Transverse colon (tissue), 4 donors: ENCODE measurements around the gene PTP4A2. TPM values are rescaled to one million over a fixed set of nuclear protein-coding genes. Genes with fewer than 3 reads are reported as not detected.

Experiments
- DNase-seq: peaks from one replicate; pipeline ENCODE4 v3.0.0-alpha.2; 2019
- H3K27ac ChIP-seq, 4 donors: fragments of 200-600 bp; sonication (generic); 2 replicates each; pipeline ENCODE4 v1.5.1; 2016 to 2018; ENCODE audit warnings: inconsistent platforms in 4 of 4
- H3K27me3 ChIP-seq: fragments of 200-600 bp; sonication (generic); 2 replicates; pipeline ENCODE4 v1.5.1; 2017; ENCODE audit warnings: inconsistent platforms
- H3K36me3 ChIP-seq, 4 donors: fragments of 200-600 bp; sonication (generic); 2 replicates each; pipeline ENCODE4 v1.5.1; 2017 to 2019; ENCODE audit warnings: inconsistent platforms in 4 of 4
- H3K4me1 ChIP-seq, 4 donors: fragments of 200-600 bp; sonication (generic); 2 replicates each; pipeline ENCODE4 v1.5.1; 2017 to 2020; ENCODE audit warnings: inconsistent platforms in 4 of 4
- H3K4me3 ChIP-seq, 4 donors: fragments of 200-600 bp; sonication (generic); 1 replicate in 1 of 4; 2 replicates in 3 of 4; pipeline versions ENCODE4 v1.5.1 to v1.6.1; 2017 to 2019; ENCODE audit warnings: inconsistent platforms in 4 of 4
- H3K9me3 ChIP-seq, 2 donors: fragments of 200-600 bp; sonication (generic); 2 replicates each; pipeline ENCODE4 v1.5.1; 2017 to 2019; ENCODE audit warnings: inconsistent platforms in 2 of 2
- CTCF ChIP-seq, 5 experiments: fragments of 200-600 bp in 3 of 5; fragments of 450-650 bp in 2 of 5; sonication (generic) in 3 of 5; IDR thresholded peaks; 1 replicate in 2 of 5; 2 replicates in 3 of 5; pipeline ENCODE4 v1.5.1; 2016 to 2017; ENCODE audit warnings: antibody characterized with exemption in 5 of 5, inconsistent platforms in 3 of 5, mild to moderate bottlenecking in 2 of 5, moderate library complexity in 1 of 5
- EP300 ChIP-seq: sonication (generic); formaldehyde crosslinking; IDR thresholded peaks from one replicate; pipeline ENCODE4 v1.6.1; 2017; ENCODE audit warnings: antibody characterized with exemption, low read depth
- POLR2A ChIP-seq: fragments of 450-650 bp; IDR thresholded peaks from one replicate; pipeline ENCODE4 v1.6.1; 2016; ENCODE audit warnings: antibody characterized with exemption, mild to moderate bottlenecking, moderate library complexity
- POLR2AphosphoS5 ChIP-seq, 3 donors: sonication (generic); formaldehyde crosslinking; IDR thresholded peaks; one replicate each; pipeline ENCODE4 v1.6.1; 2016; ENCODE audit warnings: antibody characterized with exemption in 3 of 3
- WGBS, 2 donors: methylation state at CpG; one replicate each; pipeline ENCODE4 v1.1.5; 2018; ENCODE audit warnings: low coverage in 1 of 2; 5-methylcytosine and 5-hydroxymethylcytosine counted together
- in situ Hi-C, 4 donors: fragments of 200-750 bp; cut with MboI; loops; one replicate each; pipeline versions ENCODE4 v1.15.0 to v1.15.1; 2017; ENCODE audit warnings: low sequenced_read_pairs in 3 of 4, low pct_ligation_motif_present in 1 of 4, low pct_unique_long_range_greater_than_20kb in 1 of 4
- intact Hi-C: fragments of 100-400 bp; cut with DNase I; formaldehyde crosslinking; loops from one replicate; pipeline ENCODE4 v1.15.1; 2023; ENCODE audit warnings: low total_unique reads
- total RNA-seq, 4 donors: library from RNA; depleted of rRNA; stranded (reverse); fragments of >200 nt; gene quantifications; one replicate each; pipeline ENCODE4 v1.1.0, GENCODE V29; 2016

Gene PTP4A2
- total RNA-seq, 4 donors from 2014 or later = 58.9 to 251 (median 195) TPM

GRCh38 chr1:31891280-31891679, 46.9 kb downstream of the PTP4A2 start:
- WGBS, 2 donors = 73 to 85% methylated on average over 3 of the region's 3 CpGs
- H3K27ac ChIP-seq = no peak overlapping the region
- no peaks in the 10 kb centered on the region for H3K36me3 ChIP-seq
- no peak for TF ChIP-seq CTCF (IDR thresholded peaks at IDR 0.05)
- no peak for TF ChIP-seq POLR2AphosphoS5 (IDR thresholded peaks at IDR 0.05)
- TF ChIP-seq POLR2A = no peak
- TF ChIP-seq EP300 = no peak
- H3K4me1 ChIP-seq = peaks cover 0 to 11% (median 0%) of the 10 kb centered on the region in 4 donors
- H3K9me3 ChIP-seq = no peaks in the 10 kb centered on the region
- DNase-seq = no peak
- H3K4me3 ChIP-seq = no peak overlapping the region
- intact Hi-C loops (no loop called here), in situ Hi-C loops (no loop called here)
- no peaks in the 10 kb centered on the region for H3K27me3 ChIP-seq

GRCh38 chr1:31888291-31888690, 49.9 kb downstream of the PTP4A2 start:
- no peak for DNase-seq
- Histone ChIP-seq H3K4me1 (peaks cover 0 to 11% (median 0%) of the 10 kb centered on the region in 4 donors), H3K36me3 (no peaks in the 10 kb centered on the region), H3K9me3 (no peaks in the 10 kb centered on the region), H3K27ac (no peak overlapping the region), H3K27me3 (no peaks in the 10 kb centered on the region), H3K4me3 (no peak overlapping the region)
- no peak for TF ChIP-seq POLR2AphosphoS5 (IDR thresholded peaks at IDR 0.05)
- TF ChIP-seq EP300 = no peak
- TF ChIP-seq CTCF (IDR thresholded peaks at IDR 0.05) = no peak
- no peak for TF ChIP-seq POLR2A
- intact Hi-C loops (no loop called here), in situ Hi-C loops (no loop called here)
- WGBS, 2 donors = 92% methylated on average over 3 to 7 of the region's 7 CpGs

DNA sequence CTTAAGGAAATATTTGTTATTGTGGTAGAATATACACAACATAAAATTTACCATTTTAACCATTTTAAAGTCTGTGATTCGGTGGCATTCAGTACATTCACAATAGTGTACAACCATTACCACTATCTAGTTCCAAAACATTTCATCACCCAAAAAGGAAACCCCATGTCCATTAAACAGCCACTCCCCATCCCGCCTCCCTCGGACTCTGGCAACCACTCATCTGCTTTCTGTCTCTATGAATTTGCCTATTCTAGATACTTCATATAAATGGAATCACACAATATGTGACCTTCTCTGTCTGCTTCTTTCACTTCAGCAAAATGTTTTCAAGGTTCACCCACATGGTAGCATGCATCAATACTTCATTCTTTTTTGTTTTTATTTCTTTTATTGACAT, 51.3 kb downstream of the PTP4A2 start:
- H3K9me3 ChIP-seq = no peaks in the 10 kb centered on the region
- TF ChIP-seq EP300 (no peak), POLR2A (no peak), CTCF (IDR thresholded peaks at IDR 0.05) (no peak), POLR2AphosphoS5 (IDR thresholded peaks at IDR 0.05) (no peak)
- 66 to 75% methylated on average over 3 of the region's 3 CpGs for WGBS, 2 donors
- intact Hi-C loops (no loop called here), in situ Hi-C loops (no loop called here)
- no peak for DNase-seq
- no peak overlapping the region for H3K4me3 ChIP-seq
- peaks cover 0 to 11% (median 0%) of the 10 kb centered on the region in 4 donors for H3K4me1 ChIP-seq
- no peaks in the 10 kb centered on the region for H3K27me3 ChIP-seq
- no peak overlapping the region for H3K27ac ChIP-seq
- H3K36me3 ChIP-seq = no peaks in the 10 kb centered on the region

DNA sequence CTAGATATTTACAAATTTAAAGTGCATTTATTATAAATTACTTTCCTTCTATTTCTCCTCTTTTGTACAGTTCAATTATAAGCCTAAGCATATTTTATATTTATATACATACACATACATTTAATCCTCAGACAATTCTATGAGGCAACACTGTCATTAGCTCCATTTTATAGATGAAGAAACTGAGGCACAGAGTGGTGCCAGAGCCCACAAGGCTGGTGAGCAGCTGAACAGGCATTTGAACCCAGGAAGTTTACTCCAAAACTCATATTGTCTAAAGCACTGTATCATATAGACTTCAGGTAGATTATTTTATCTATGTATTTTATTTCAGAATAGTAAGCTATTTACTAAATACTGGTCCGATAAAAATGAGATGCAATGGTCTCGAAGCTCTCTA, 52.3 kb downstream of the PTP4A2 start:
- 93 to 96% methylated on average over 2 of the region's 2 CpGs for WGBS, 2 donors
- intact Hi-C loops (no loop called here), in situ Hi-C loops (no loop called here)
- TF ChIP-seq POLR2A (no peak), POLR2AphosphoS5 (IDR thresholded peaks at IDR 0.05) (no peak), EP300 (no peak), CTCF (IDR thresholded peaks at IDR 0.05) (no peak)
- peaks cover 0 to 11% (median 0%) of the 10 kb centered on the region in 4 donors for H3K4me1 ChIP-seq
- no peak for DNase-seq
- H3K27me3 ChIP-seq = no peaks in the 10 kb centered on the region
- no peak overlapping the region for H3K4me3 ChIP-seq
- H3K36me3 ChIP-seq = no peaks in the 10 kb centered on the region
- H3K9me3 ChIP-seq = no peaks in the 10 kb centered on the region
- no peak overlapping the region for H3K27ac ChIP-seq
